Adipose tissue (tissue), 3 donors: ENCODE data around the gene FILIP1L. TPM values are rescaled to one million over a fixed set of nuclear protein-coding genes. Genes with fewer than 3 reads are reported as not detected.

Source experiments
- H3K27ac ChIP-seq: one replicate; pipeline ENCODE4 v1.5.1; 2013; ENCODE audit warnings: low read depth, low read length
- WGBS, 3 donors: extraction: QIAGEN DNeasy Blood & Tissue Kit; methylation state at CpG; one replicate each; pipeline ENCODE4 v1.1.7; 2013; 5-methylcytosine and 5-hydroxymethylcytosine counted together
- polyA plus RNA-seq, 3 donors: library from polyadenylated mRNA; stranded (reverse); fragments of 200-250 nt; gene quantifications; one replicate each; pipeline ENCODE4 v1.2.3, GENCODE V29; 2013
- donor health status: healthy with polysubstance abuse.
- donor health status: Bipolar disorder and iron deficiency.
- donor health status: healthy.

The FILIP1L gene
- polyA plus RNA-seq, 3 donors = 8.4 to 71.3 (median 27.2) TPM

GRCh38 chr3:99874237-99875002 is 239.9 kb downstream of the FILIP1L start:
- no peak overlapping the region for H3K27ac ChIP-seq
- 66 to 77% (median 66%) methylated on average over 3 of the region's 3 CpGs for WGBS, 3 donors

DNA sequence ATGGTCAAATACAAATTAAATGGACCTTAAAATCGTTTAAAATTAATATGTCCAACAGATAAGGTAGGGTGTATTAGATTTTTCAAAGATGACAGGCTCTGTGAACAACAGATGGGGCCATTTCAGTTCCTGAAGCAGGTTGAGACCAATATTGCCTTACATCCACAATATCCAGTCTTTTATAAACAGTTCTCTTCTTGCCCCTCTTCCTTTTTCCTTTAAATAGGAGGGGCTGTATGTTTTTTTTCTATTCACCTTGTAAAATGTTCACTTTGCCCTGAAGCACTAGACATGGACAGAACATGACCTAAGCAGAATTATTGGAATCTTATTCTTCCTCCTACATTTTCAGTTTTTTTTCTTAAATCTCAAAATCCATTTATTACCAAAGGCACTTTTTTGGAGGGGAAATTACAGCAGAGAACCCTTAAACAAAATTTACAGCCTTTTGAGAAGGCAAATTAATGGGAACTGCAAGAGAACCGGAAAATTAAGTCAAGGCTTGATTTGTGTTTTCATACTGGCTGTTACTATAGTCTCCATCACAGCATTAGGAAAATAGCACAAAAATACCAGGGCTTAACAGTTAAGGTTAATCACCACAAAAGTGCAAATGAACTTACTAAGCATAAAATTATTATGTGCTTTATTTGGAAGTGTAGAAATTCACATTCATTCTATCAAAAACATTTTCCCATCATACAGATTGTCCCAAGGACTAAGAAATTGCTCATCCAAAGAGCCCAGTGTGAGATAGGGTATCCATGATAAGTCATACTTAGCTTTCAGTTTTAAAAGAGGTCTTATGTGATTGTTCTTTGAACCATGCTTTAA is 240.8 kb downstream of the FILIP1L start:
- WGBS, 3 donors = 25 to 39% (median 34%) methylated on average over 2 of the region's 2 CpGs

GRCh38 chr3:99872923-99873254 is 241.4 kb downstream of the FILIP1L start:
- no peak overlapping the region for H3K27ac ChIP-seq

More for the DNA sequence above, 240.8 kb downstream of the FILIP1L start:
- H3K27ac ChIP-seq = no peak overlapping the region

DNA sequence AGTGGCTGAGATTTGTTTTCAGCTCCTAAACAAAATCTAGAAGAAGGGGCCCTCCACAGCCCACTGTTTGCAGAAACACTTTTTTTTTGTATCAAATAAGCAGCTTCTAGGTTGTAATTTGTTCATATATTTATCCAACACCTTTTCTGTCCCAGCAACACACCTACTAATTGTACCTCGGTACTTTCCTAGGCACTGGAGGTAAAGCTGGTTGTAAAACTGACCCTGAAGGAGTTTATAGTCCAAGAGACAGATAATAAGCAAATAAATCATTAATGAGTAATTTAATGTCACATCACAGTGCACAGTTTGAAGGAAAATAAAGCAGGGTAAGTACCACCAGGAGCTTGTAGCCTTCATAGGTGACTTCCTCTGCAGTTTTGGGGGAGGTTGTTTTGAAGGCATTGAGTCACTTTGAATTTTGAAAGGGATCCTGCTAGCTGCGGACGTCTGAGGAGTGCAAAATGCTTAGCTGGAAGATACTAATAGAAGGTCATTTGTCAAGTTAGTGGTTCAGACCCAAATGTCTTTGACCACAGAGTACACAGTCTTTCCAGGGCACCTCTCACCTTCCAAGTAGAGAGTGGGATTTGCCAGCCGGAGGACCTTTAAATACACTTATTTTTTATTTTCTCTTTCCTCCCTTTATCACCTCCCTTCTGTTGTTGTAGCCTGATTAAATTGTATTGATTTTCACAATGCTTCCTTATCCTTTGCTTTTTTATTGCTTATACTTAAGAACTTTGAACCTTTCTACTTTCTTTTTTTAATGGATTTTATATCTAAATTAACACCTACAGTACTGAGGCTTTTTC is 242.9 kb downstream of the FILIP1L start:
- WGBS, 3 donors = 21 to 72% (median 65%) methylated on average over 4 of the region's 4 CpGs
- H3K27ac ChIP-seq = no peak overlapping the region

DNA sequence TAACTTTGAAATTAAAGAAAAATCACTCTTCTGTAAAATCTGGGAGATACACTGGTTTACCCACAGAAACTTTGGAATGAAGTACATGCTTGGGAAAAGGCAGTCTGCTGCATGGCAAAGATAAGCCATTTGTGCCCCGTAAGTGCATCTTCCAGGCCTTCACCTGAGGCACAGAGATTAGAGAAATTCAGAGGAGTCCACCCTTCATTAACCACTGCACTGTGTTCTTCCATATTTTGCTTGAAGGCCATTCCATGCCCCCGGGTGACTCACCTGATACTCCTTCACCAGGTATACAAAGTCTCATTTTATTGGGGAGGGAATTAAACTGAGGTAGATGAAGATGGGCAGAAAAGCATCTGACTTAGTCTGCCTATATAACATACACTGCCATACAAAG is 243.6 kb downstream of the FILIP1L start:
- WGBS, 3 donors = 85 to 93% (median 93%) methylated on average over 2 of the region's 2 CpGs
- no peak overlapping the region for H3K27ac ChIP-seq

DNA sequence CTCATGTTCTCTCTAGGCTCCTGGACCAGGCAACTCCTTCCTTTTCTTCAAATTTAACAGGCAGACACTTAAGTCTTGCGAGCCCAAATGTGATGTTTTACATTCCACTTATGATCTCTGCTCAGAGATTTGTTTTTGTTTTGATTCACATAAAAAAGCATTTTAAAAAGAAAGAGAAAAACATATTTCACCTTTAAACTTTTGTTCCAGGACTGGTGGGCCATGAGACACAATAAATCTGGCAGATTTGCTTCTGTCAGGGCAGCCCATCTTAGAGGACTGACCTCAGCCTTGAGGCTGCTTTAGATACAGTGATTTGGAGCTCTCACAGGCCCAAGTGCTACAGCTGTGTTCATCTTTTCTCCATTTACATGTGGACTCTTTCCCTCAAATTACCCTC is 244.7 kb downstream of the FILIP1L start:
- WGBS, 3 donors = 83 to 100% (median 85%) methylated on average over 1 of the region's 1 CpG
- no peak overlapping the region for H3K27ac ChIP-seq

GRCh38 chr3:99868311-99868646 is 246.0 kb downstream of the FILIP1L start:
- 3 to 11% (median 6%) methylated on average over 1 of the region's 1 CpG for WGBS, 3 donors
- H3K27ac ChIP-seq = no peak overlapping the region

DNA sequence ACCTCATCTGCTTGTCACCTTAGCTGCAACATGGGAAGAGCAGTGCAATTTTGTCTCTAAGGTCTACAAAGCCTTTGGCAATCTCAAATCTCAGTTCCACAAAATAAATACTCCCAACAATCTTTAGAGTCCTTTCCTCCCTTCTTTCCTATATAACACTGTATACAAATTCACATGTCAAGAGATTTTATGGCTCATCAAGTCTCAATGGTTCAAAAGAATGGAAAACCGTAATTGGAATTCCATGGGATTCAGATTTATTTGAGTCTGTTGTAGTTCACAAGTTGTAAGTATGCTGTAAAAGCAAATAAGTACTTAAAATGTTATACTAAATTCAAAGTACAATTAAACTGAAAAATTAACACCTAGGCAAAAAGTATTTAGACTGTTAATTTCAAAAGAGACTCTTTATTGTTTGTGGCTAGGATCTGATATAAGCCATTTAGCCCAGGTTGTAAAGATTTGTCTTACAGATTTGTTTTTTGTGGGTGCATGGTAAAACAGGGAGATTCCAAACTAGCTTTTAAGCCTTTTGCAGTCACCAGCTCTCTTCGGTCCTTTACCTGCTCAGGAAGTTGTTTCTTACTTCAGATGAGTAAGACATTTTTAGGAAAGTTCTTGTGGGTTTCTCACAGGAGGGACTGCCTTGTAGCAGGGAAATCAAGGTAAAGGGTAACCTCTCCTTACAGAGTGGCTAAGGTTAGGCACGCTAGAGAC is 246.5 kb downstream of the FILIP1L start:
- no peak overlapping the region for H3K27ac ChIP-seq
- 87 to 97% (median 90%) methylated on average over 3 of the region's 3 CpGs for WGBS, 3 donors

GRCh38 chr3:99866261-99866761 is 248.0 kb downstream of the FILIP1L start:
- no peak overlapping the region for H3K27ac ChIP-seq
- WGBS, 3 donors = 24 to 52% (median 25%) methylated on average over 3 of the region's 3 CpGs

GRCh38 chr3:99865321-99865720 is 249.0 kb downstream of the FILIP1L start:
- 84 to 86% (median 85%) methylated on average over 1 of the region's 1 CpG for WGBS, 3 donors
- H3K27ac ChIP-seq = no peak overlapping the region

- 92 to 100% (median 100%) methylated on average over 2 of the region's 2 CpGs for WGBS, 3 donors
Measured at GRCh38 chr3:99864289-99864688, 250.0 kb downstream of the FILIP1L start.

GRCh38 chr3:99863588-99863987 is 250.7 kb downstream of the FILIP1L start:
- no peak overlapping the region for H3K27ac ChIP-seq
- 56 to 95% (median 59%) methylated on average over 2 of the region's 2 CpGs for WGBS, 3 donors

More at GRCh38 chr3:99864289-99864688, 250.0 kb downstream of the FILIP1L start:
- H3K27ac ChIP-seq = no peak overlapping the region

DNA sequence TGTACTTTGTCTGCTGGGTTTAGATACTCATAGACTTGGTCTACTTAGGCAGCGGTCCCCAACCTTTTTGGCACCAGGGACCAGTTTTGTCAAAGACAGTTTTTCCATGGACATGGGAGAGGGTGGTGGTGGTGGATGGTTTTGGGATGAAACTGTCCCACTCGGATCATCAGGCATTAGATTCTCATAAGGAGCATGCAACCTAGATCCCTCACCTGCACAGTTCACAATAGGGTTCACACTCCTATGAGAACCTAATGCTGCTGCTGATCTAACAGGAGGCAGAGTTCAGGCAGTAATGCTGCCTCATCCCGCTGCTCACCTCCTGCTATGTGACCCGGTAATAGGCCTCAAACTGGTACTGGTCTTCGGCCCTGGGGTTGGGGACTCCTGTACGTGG is 251.3 kb downstream of the FILIP1L start:
- no peak overlapping the region for H3K27ac ChIP-seq
- WGBS, 3 donors = 90 to 96% (median 92%) methylated on average over 6 of the region's 6 CpGs

GRCh38 chr3:99862208-99862607 is 252.1 kb downstream of the FILIP1L start:
- H3K27ac ChIP-seq = no peak overlapping the region
- WGBS, 3 donors = 82 to 88% (median 82%) methylated on average over 2 of the region's 2 CpGs

DNA sequence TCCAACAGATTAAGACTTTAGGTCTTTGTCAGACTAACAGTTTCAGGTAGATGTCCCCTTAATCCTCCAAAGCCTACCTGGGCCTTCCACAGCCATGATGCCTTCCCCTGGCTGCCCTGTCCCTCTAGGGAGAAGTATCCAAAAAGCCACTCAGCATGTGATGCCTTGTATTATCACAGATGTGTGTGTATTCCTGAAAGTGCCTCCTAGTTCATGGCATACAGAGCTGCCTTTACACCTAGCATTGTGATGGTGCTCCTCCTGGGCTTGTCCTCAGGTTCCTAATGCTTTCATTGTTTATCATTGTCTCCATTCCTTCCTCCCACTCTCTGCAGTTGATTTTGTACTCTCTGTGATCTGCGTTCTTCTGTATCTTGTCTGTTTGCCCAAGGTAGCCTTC is 253.1 kb downstream of the FILIP1L start:
- 86 to 93% (median 92%) methylated on average over 1 of the region's 1 CpG for WGBS, 3 donors
- H3K27ac ChIP-seq = no peak overlapping the region

DNA sequence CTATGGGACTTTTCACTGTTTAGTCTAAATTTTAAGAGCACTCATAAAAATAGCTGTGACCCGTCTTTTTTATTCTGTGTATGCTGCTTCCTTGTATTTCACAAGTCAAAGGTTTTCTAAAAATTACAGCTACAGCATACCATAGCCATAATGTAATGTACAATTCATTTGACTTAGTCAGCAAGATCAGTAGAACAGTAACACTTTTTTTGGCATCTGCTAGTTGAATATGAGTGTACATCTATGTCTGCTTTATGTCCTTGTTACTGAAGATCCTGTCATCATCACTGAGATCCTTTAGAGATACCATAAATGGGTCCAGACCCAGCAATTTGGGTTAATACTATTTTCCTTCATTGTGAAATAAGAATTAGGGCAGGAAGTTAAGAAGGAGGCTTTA is 254.5 kb downstream of the FILIP1L start:
- H3K27ac ChIP-seq = no peak overlapping the region
- WGBS, 3 donors = 45 to 60% (median 51%) methylated on average over 1 of the region's 1 CpG

DNA sequence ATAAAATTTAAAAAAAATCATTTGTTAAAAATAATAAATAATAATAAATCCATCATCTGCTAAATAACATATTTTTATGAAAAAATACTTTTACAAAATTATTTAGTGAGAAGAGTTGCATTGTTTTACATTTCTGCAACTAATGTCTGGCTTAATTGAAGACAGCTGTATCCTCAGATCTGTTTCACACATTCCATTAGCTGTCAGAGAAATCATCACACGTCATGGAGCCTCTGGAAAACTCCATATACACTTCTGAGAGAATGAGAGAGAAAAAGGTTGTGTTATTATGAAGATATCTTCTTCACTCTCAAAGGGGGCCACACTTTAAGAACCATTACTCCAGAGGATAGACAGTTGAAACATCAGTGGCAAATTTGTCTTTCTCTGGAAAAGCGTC is 255.8 kb downstream of the FILIP1L start:
- no peak overlapping the region for H3K27ac ChIP-seq
- 81 to 89% (median 81%) methylated on average over 2 of the region's 2 CpGs for whole genome bisulfite sequencing, 3 donors

GRCh38 chr3:99857278-99857677 is 257.0 kb downstream of the FILIP1L start:
- no peak overlapping the region for H3K27ac ChIP-seq
- 40 to 82% (median 70%) methylated on average over 1 of the region's 1 CpG for WGBS, 3 donors
